ENCODE measurements around the gene PLIN5.
"Not testable (repeated sequence)": the region's sequence is repeated elsewhere in the genome, so short reads cannot be mapped to it uniquely, and the experiment has no call there.

- TF ChIP-seq CTCF (IDR thresholded peaks at IDR 0.05; ENCODE audit: poor library complexity); EZH2phosphoT487 (IDR thresholded peaks at IDR 0.05; ENCODE audit: low read depth, severe bottlenecking, unreplicated experiment): not testable (repeated sequence)
Measured at GRCh38 chr19:4527377-4527776, 7.6 kb downstream of the PLIN5 start.
